Ascending aorta (tissue), 2 donors: ENCODE measurements around the gene NOS1AP. TPM values are rescaled to one million over a fixed set of nuclear protein-coding genes. Genes with fewer than 3 reads are reported as not detected.
"Not testable (repeated sequence)": the region's sequence is repeated elsewhere in the genome, so short reads cannot be mapped to it uniquely, and the experiment has no call there.

ENCODE experiments used
- DNase-seq, 2 donors: peaks; one replicate each; pipeline ENCODE4 v3.0.0-alpha.2; 2019; ENCODE audit warnings: low spot score in 2 of 2
- H3K27ac ChIP-seq, 2 donors: fragments of 200-600 bp; sonication (generic); one replicate each; pipeline ENCODE4 v1.5.1; 2016 to 2017; ENCODE audit warnings: mild to moderate bottlenecking in 1 of 2
- H3K27me3 ChIP-seq: fragments of 200-600 bp; sonication (generic); one replicate; pipeline ENCODE4 v1.5.1; 2017
- H3K36me3 ChIP-seq, 2 donors: fragments of 200-600 bp; sonication (generic); one replicate each; pipeline ENCODE4 v1.5.1; 2016
- H3K4me1 ChIP-seq, 2 donors: fragments of 200-600 bp; sonication (generic); one replicate each; pipeline ENCODE4 v1.5.1; 2016 to 2017; ENCODE audit warnings: mild to moderate bottlenecking in 1 of 2
- H3K4me3 ChIP-seq, 2 donors: fragments of 200-600 bp; sonication (generic); one replicate each; pipeline ENCODE4 v1.5.1; 2016 to 2017; ENCODE audit warnings: mild to moderate bottlenecking in 1 of 2
- H3K9me3 ChIP-seq, 2 donors: fragments of 200-600 bp; sonication (generic); one replicate each; pipeline ENCODE4 v1.5.1; 2016
- CTCF ChIP-seq, 3 experiments: fragments of 200-600 bp in 2 of 3; fragments of 450-650 bp in 1 of 3; sonication (generic) in 2 of 3; IDR thresholded peaks; one replicate each; pipeline ENCODE4 v1.5.1; 2016 to 2019; ENCODE audit warnings: antibody characterized with exemption in 3 of 3, mild to moderate bottlenecking in 1 of 3, moderate library complexity in 1 of 3
- intact Hi-C: fragments of 100-400 bp; cut with DNase I; formaldehyde crosslinking; loops from one replicate; pipeline ENCODE4 v1.15.1; 2023
- total RNA-seq: library from RNA; depleted of rRNA; stranded (reverse); fragments of >200 nt; gene quantifications from one replicate; pipeline ENCODE4 v1.1.0, GENCODE V29; 2016

NOS1AP gene
- total RNA-seq, 1 donor from 2014 or later, result 5.0 TPM

- intact Hi-C loops, result no loop called here
- no peaks in the 10 kb centered on the region for H3K9me3 ChIP-seq
- DNase-seq, result no peak
These were observed 273.0 kb downstream of the NOS1AP start for GRCh38 chr1:162342452-162342983.

DNA sequence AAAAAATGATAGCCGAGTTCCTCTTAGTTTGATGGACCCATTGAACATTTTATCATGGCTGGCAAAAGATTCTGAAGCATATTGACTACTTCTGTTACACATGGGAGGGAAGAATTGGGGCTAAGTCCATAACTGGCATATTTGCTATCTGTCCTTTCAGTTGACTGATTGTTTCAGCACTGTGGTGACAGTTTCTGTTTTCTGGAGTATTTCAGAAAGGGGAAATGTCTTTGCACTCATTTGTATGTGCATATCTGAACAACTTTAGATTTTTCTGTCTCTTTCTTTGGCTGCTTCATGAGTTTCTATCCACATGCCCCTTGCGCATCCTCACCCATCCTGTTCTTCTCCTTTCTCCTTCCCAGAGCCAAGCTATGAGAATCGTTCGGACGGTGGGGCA, 274.0 kb downstream of the NOS1AP start:
- no peak overlapping the region for H3K4me3 ChIP-seq
- H3K4me1 ChIP-seq, result no peaks in the 10 kb centered on the region
- H3K27ac ChIP-seq, result no peak overlapping the region
- intact Hi-C loops, result no loop called here
- H3K27me3 ChIP-seq, result no peaks in the 10 kb centered on the region
- TF ChIP-seq CTCF (IDR thresholded peaks at IDR 0.05), result no peak
- no peaks in the 10 kb centered on the region for H3K9me3 ChIP-seq
- H3K36me3 ChIP-seq, result peaks cover 0 to 8% of the 10 kb centered on the region in 2 donors
- no peak for DNase-seq

More at GRCh38 chr1:162342452-162342983, 273.0 kb downstream of the NOS1AP start:
- Histone ChIP-seq H3K4me1 (no peaks in the 10 kb centered on the region), H3K4me3 (no peak overlapping the region), H3K27ac (no peak overlapping the region), H3K36me3 (peaks cover 0 to 8% of the 10 kb centered on the region in 2 donors), H3K27me3 (no peaks in the 10 kb centered on the region)
- no peak for TF ChIP-seq CTCF (IDR thresholded peaks at IDR 0.05)

GRCh38 chr1:162347281-162347680, 277.8 kb downstream of the NOS1AP start:
- no peak for DNase-seq
- no peak overlapping the region for H3K27ac ChIP-seq
- TF ChIP-seq CTCF (IDR thresholded peaks at IDR 0.05), result no peak
- H3K27me3 ChIP-seq, result no peaks in the 10 kb centered on the region
- H3K4me1 ChIP-seq, result no peaks in the 10 kb centered on the region
- peaks cover 0 to 8% of the 10 kb centered on the region in 2 donors for H3K36me3 ChIP-seq
- intact Hi-C loops, result no loop called here
- H3K9me3 ChIP-seq, result no peaks in the 10 kb centered on the region
- H3K4me3 ChIP-seq, result no peak overlapping the region

GRCh38 chr1:162349635-162350330, 280.3 kb downstream of the NOS1AP start:
- H3K36me3 ChIP-seq, result peaks cover 0 to 3% of the 10 kb centered on the region in 2 donors
- H3K4me3 ChIP-seq, result no peak overlapping the region
- H3K4me1 ChIP-seq, result no peaks in the 10 kb centered on the region
- H3K27ac ChIP-seq, result no peak overlapping the region
- H3K9me3 ChIP-seq, result no peaks in the 10 kb centered on the region
- intact Hi-C loops, result no loop called here
- no peak for DNase-seq
- H3K27me3 ChIP-seq, result no peaks in the 10 kb centered on the region
- TF ChIP-seq CTCF (IDR thresholded peaks at IDR 0.05), result no peak

DNA sequence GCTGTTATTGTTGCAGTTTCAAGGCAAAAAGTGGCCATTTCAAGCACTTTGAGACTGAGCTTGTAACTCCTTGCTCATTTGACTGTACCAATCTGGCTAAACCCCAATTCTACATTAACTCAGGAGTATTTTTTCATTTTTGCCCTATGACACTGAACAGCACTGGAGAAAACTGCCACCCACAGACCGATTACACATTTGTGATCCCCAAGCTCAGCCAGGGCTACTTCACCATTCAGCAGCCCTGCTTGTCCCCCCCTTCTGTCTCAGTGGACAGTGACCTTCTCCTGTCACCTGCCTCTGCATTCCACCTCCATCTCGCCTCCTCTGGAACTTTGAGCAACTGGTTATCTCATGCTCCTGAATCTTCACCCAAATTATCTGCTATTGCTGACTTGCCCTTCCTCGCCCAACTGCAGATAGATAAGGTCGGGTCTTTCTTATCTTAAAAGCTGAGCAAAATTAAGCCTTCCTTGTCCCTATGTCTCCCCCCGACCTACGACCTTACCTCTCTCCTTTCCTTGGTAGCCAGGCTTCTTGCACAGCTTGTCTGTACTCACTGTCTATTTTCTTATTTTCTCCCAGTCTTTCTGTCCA, 281.9 kb downstream of the NOS1AP start:
- TF ChIP-seq CTCF (IDR thresholded peaks at IDR 0.05), result no peak
- no peak overlapping the region for H3K4me3 ChIP-seq
- no peaks in the 10 kb centered on the region for H3K9me3 ChIP-seq
- intact Hi-C loops, result no loop called here
- no peak overlapping the region for H3K27ac ChIP-seq
- H3K36me3 ChIP-seq, result peaks cover 0 to 12% of the 10 kb centered on the region in 2 donors
- no peak for DNase-seq
- H3K27me3 ChIP-seq, result no peaks in the 10 kb centered on the region
- no peaks in the 10 kb centered on the region for H3K4me1 ChIP-seq

- H3K27me3 ChIP-seq, H3K4me1 ChIP-seq, H3K27ac ChIP-seq, intact Hi-C loops, H3K9me3 ChIP-seq, H3K4me3 ChIP-seq, DNase-seq: not testable (repeated sequence)
- peaks cover 0 to 12% of the 10 kb centered on the region in 2 donors for H3K36me3 ChIP-seq
These were observed 282.4 kb downstream of the NOS1AP start for GRCh38 chr1:162351874-162352273.
